Trophoblast cell (in vitro differentiated cells and primary cell): ENCODE measurements around the gene TRIM47.

Experiments used
- DNase-seq, 2 donors: peaks; one replicate each; pipeline ENCODE4 v3.0.0-alpha.2; 2016
- H2AFZ ChIP-seq: 2 replicates; pipeline ENCODE4 v1.6.1; 2013; ENCODE audit warnings: low read length, moderate library complexity, mild to moderate bottlenecking; ENCODE audit not compliant: insufficient read depth, poor library complexity
- H2AK5ac ChIP-seq: 2 replicates; pipeline ENCODE4 v1.6.1; 2013; ENCODE audit warnings: mild to moderate bottlenecking, low read length
- H2BK120ac ChIP-seq: 2 replicates; pipeline ENCODE4 v1.6.1; 2013; ENCODE audit warnings: low read length, mild to moderate bottlenecking, moderate library complexity; ENCODE audit not compliant: insufficient read depth, poor library complexity
- H2BK12ac ChIP-seq: 2 replicates; pipeline ENCODE4 v1.6.1; 2013; ENCODE audit warnings: mild to moderate bottlenecking, low read length, moderate library complexity
- H2BK5ac ChIP-seq: 2 replicates; pipeline ENCODE4 v1.6.1; 2013; ENCODE audit warnings: low read length, low read depth, moderate library complexity, mild to moderate bottlenecking; ENCODE audit not compliant: poor library complexity
- H3K14ac ChIP-seq: 2 replicates; pipeline ENCODE4 v1.6.1; 2013; ENCODE audit warnings: mild to moderate bottlenecking, low read length
- H3K18ac ChIP-seq: 2 replicates; pipeline ENCODE4 v1.6.1; 2013; ENCODE audit warnings: mild to moderate bottlenecking, low read length
- H3K23ac ChIP-seq: 2 replicates; pipeline ENCODE4 v1.6.1; 2013; ENCODE audit warnings: low read length
- H3K27ac ChIP-seq: 2 replicates; pipeline ENCODE4 v1.5.1; 2013; ENCODE audit warnings: low read depth, mild to moderate bottlenecking, inconsistent platforms, low read length, moderate library complexity
- H3K27me3 ChIP-seq: 2 replicates; pipeline ENCODE4 v1.6.1; 2013; ENCODE audit warnings: inconsistent platforms, mild to moderate bottlenecking, low read length, moderate library complexity; ENCODE audit not compliant: insufficient read depth
- H3K36me3 ChIP-seq, 2 experiments: 1 replicate in 1 of 2; 2 replicates in 1 of 2; pipeline ENCODE4 v1.6.1; 2013; ENCODE audit warnings: low read length in 2 of 2, mild to moderate bottlenecking in 2 of 2, moderate library complexity in 1 of 2; ENCODE audit not compliant: insufficient read depth in 2 of 2, control insufficient read depth in 1 of 2
- H3K4ac ChIP-seq: 2 replicates; pipeline ENCODE4 v1.6.1; 2013; ENCODE audit warnings: low read depth, mild to moderate bottlenecking, low read length, moderate library complexity
- H3K4me1 ChIP-seq, 2 experiments: 1 replicate in 1 of 2; 2 replicates in 1 of 2; pipeline ENCODE4 v1.6.1; 2013; ENCODE audit warnings: low read length in 2 of 2, mild to moderate bottlenecking in 2 of 2, moderate library complexity in 1 of 2; ENCODE audit not compliant: insufficient read depth in 2 of 2, control insufficient read depth in 1 of 2
- H3K4me2 ChIP-seq: 2 replicates; pipeline ENCODE4 v1.6.1; 2013; ENCODE audit warnings: inconsistent platforms, mild to moderate bottlenecking, low read length, moderate library complexity
- H3K4me3 ChIP-seq: 2 replicates; pipeline ENCODE4 v1.5.1; 2013; ENCODE audit warnings: mild to moderate bottlenecking, low read depth, low read length, inconsistent platforms
- H3K79me1 ChIP-seq: one replicate; pipeline ENCODE4 v1.6.1; 2013; ENCODE audit warnings: low read length
- H3K79me2 ChIP-seq: 2 replicates; pipeline ENCODE4 v1.6.1; 2013; ENCODE audit warnings: low read length, mild to moderate bottlenecking; ENCODE audit not compliant: control insufficient read depth, insufficient read depth, poor library complexity
- H3K9ac ChIP-seq: 2 replicates; pipeline ENCODE4 v1.6.1; 2013; ENCODE audit warnings: mild to moderate bottlenecking, low read length
- H3K9me3 ChIP-seq: 2 replicates; pipeline ENCODE4 v1.6.1; 2013; ENCODE audit warnings: low read depth, mild to moderate bottlenecking, control low read depth, inconsistent platforms, low read length; ENCODE audit not compliant: insufficient read depth
- H4K12ac ChIP-seq: 2 replicates; pipeline ENCODE4 v1.6.1; 2013; ENCODE audit warnings: low read depth, mild to moderate bottlenecking, low read length, moderate library complexity
- H4K8ac ChIP-seq: 2 replicates; pipeline ENCODE4 v1.6.1; 2013; ENCODE audit warnings: low read depth, mild to moderate bottlenecking, low read length, moderate library complexity
- H4K91ac ChIP-seq: one replicate; pipeline ENCODE4 v1.6.1; 2013; ENCODE audit warnings: low read depth, mild to moderate bottlenecking, low read length, moderate library complexity
- WGBS: extraction: QIAGEN DNeasy Blood & Tissue Kit; methylation state at CpG from one replicate; pipeline ENCODE4 v1.1.7; 2013; ENCODE audit warnings: missing lambda C conversion rate; ENCODE audit not compliant: insufficient read length, insufficient coverage; ENCODE audit errors: extremely low coverage; 5-methylcytosine and 5-hydroxymethylcytosine counted together

Gene TRIM47

DNA sequence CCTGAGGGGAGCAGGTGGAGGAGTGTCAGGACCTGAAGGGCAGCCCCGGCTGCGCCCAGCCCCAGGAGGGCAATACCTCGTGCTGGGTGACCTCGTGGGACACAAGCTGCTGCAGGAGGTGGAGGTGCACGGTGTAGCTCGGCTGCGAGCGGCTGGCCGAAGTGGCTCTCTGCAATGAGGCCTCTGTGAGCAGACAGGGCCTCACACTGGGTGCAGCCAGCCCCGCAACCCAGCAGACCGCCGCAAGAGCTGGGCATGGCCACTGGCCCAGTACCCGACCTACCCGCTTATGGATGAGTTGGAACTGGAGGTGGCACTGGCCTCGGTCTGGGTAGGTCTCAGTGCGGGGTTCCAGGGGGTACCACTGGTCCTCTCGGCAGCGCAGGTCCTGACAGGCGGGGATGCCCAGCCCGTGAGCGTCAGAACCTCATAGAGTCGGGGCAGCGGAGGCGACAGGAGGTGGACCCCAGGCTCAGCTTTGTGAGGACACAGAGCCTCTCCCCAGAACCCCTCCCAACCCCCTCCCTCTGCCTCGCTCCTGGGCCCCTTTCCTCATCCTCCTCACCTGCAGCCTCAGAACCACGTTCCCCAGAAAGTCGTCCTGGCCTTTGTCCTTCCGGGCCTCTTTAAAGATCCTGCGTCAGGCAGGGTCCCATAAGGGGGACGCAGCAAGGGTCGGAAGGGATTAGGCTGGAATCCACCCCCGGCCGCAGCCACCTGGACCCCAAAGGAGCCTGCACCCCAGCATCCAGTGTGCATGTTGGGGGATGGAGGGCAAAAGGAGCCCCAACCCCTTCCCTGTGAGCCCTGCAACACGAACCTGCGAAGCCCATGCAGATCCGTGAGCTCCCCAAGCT lies 38.2 kb downstream of the TRIM47 start:
- no CpG with 5 or more reads among the region's 36 CpGs for WGBS
- Histone ChIP-seq H3K79me2 (no peaks in the 10 kb centered on the region), H2BK120ac (peak overlapping the region; percentile 21), H3K9ac (no peak overlapping the region), H3K14ac (no peak overlapping the region), H4K91ac (no peak overlapping the region), H3K27ac (no peak overlapping the region), H3K4me1 (peaks cover 9 to 12% of the 10 kb centered on the region in 2 experiments), H3K23ac (no peak overlapping the region), H3K4ac (no peak overlapping the region), H2BK12ac (no peak overlapping the region), H3K36me3 (no peaks in the 10 kb centered on the region), H3K79me1 (peaks cover 8% of the 10 kb centered on the region), H3K9me3 (no peaks in the 10 kb centered on the region), H2AFZ (no peak overlapping the region), H3K27me3 (no peaks in the 10 kb centered on the region), H3K4me2 (no peak overlapping the region), H2AK5ac (no peak overlapping the region), H2BK5ac (no peak overlapping the region), H4K12ac (no peak overlapping the region), H3K18ac (no peak overlapping the region), H3K4me3 (no peak overlapping the region), H4K8ac (no peak overlapping the region)
- DNase-seq, result no peak

DNA sequence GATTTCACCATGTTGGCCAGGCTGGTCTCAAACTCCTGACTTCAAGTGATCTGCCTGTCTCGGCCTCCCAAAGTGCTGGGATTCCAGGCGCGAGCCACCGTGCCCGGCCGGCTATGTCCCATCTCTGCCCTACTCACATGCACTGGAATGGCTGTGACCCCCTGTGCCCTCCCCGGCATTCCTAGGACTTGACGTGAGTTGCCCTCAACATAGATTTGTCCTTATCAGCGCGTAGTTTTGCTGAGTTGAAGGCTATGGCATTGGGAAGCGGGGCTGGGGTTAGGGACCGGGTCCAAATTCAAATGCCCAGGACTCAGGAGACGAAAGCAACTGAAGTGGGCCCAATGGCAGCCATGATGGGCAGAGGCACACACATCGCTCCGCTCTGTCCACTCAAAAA lies 40.0 kb downstream of the TRIM47 start:
- Histone ChIP-seq H3K79me2 (no peaks in the 10 kb centered on the region), H3K36me3 (no peaks in the 10 kb centered on the region), H2AFZ (no peak overlapping the region), H2BK120ac (no peak overlapping the region), H3K4me3 (no peak overlapping the region), H2BK12ac (no peak overlapping the region), H3K27me3 (no peaks in the 10 kb centered on the region), H3K4ac (no peak overlapping the region), H3K23ac (no peak overlapping the region), H3K18ac (no peak overlapping the region), H3K9ac (no peak overlapping the region), H3K4me2 (no peak overlapping the region), H3K14ac (no peak overlapping the region), H3K79me1 (no peaks in the 10 kb centered on the region), H2AK5ac (no peak overlapping the region), H4K12ac (no peak overlapping the region), H2BK5ac (no peak overlapping the region), H4K91ac (no peak overlapping the region), H3K4me1 (no peaks in the 10 kb centered on the region), H3K27ac (no peak overlapping the region), H3K9me3 (peaks cover 4% of the 10 kb centered on the region), H4K8ac (no peak overlapping the region)
- DNase-seq, result no peak
- WGBS, result no CpG with 5 or more reads among the region's 15 CpGs

DNA sequence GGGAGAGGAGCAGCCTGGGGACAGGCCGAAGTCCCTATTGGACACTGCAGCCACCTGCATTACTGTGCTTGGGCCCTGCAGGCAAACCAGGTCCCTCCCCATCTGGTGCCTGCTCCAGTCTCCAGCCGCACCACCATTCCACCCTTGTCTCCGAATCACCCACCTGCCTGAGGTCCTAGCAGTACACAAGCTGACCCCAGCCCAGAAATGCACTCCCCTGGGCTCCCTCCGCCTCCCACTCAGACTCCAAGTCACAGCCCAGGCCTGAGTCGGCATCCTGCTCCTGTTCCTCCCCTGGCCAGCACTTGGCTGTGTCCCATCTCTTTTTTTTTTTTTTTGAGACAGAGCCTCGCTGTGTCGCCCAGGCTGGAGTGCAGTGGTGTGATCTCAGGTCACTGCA lies 40.5 kb downstream of the TRIM47 start:
- WGBS, result no CpG with 5 or more reads among the region's 7 CpGs
- Histone ChIP-seq H3K23ac (no peak overlapping the region), H3K4me3 (no peak overlapping the region), H3K79me1 (no peaks in the 10 kb centered on the region), H3K14ac (no peak overlapping the region), H2BK120ac (no peak overlapping the region), H3K9me3 (peaks cover 4% of the 10 kb centered on the region), H2AFZ (no peak overlapping the region), H3K4me2 (no peak overlapping the region), H3K36me3 (no peaks in the 10 kb centered on the region), H3K4me1 (no peaks in the 10 kb centered on the region), H3K79me2 (no peaks in the 10 kb centered on the region), H4K91ac (no peak overlapping the region), H3K4ac (no peak overlapping the region), H3K9ac (no peak overlapping the region), H2BK5ac (no peak overlapping the region), H4K8ac (no peak overlapping the region), H2AK5ac (no peak overlapping the region), H2BK12ac (no peak overlapping the region), H3K27me3 (no peaks in the 10 kb centered on the region), H4K12ac (no peak overlapping the region), H3K18ac (no peak overlapping the region), H3K27ac (no peak overlapping the region)
- DNase-seq, result no peak

DNA sequence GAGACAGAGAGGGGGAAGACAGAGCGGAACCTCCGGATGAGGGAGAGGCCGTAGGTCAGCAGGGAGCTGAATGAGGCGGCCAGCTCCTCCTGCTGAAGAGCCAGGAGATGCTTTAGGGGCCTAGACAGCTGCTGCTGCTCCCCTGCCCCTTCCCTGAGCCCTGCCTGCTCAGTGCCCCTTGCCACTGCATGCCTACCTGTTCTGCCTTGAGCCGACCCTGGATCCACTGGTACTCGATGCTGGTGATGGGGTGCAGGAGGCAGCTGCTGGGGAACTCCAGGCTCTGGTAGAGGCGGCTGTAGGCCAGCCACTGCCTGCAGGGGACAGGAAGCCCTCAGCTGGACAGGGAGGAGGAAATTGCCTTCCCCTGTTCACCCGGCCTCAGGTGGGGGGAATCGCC lies 41.8 kb downstream of the TRIM47 start:
- Histone ChIP-seq H3K79me1 (no peaks in the 10 kb centered on the region), H3K27ac (no peak overlapping the region), H3K18ac (no peak overlapping the region), H4K91ac (no peak overlapping the region), H3K23ac (no peak overlapping the region), H2BK12ac (no peak overlapping the region), H3K9me3 (peaks cover 4% of the 10 kb centered on the region), H3K4ac (no peak overlapping the region), H3K14ac (no peak overlapping the region), H3K4me1 (no peaks in the 10 kb centered on the region), H3K79me2 (no peaks in the 10 kb centered on the region), H4K12ac (no peak overlapping the region), H2AFZ (no peak overlapping the region), H3K4me3 (no peak overlapping the region), H3K9ac (no peak overlapping the region), H4K8ac (no peak overlapping the region), H2BK5ac (no peak overlapping the region), H3K36me3 (no peaks in the 10 kb centered on the region), H2BK120ac (no peak overlapping the region), H3K4me2 (no peak overlapping the region), H3K27me3 (no peaks in the 10 kb centered on the region), H2AK5ac (no peak overlapping the region)
- no CpG with 5 or more reads among the region's 9 CpGs for WGBS
- DNase-seq, result no peak
